Astrocyte of the cerebellum (primary cell): ENCODE data around the gene CPA4.
A peak's percentile ranks its signal among the peaks of the same experiment; 100 is the strongest.

Experiments
- DNase-seq: peaks from one replicate; pipeline ENCODE4 v3.0.0-alpha.2; 2011; ENCODE audit warnings: low read depth
- H3K4me3 ChIP-seq: 2 replicates; pipeline ENCODE4 v1.5.1; 2011; ENCODE audit warnings: mild to moderate bottlenecking, low read depth, low read length, moderate library complexity
- CTCF ChIP-seq: IDR thresholded peaks from 2 replicates; pipeline ENCODE4 v1.5.1; 2012; ENCODE audit warnings: low read length, low read depth, moderate library complexity, mild to moderate bottlenecking; ENCODE audit errors: missing control alignments
- in situ Hi-C: cut with HindIII; loops from 2 replicates; pipeline ENCODE4 v1.10.0; 2017; ENCODE audit warnings: low sequenced_read_pairs

CPA4 gene

GRCh38 chr7:130272381-130273080 is 20.4 kb upstream of the CPA4 start:
- TF ChIP-seq CTCF, result no peak
- in situ Hi-C loops, result no loop called here
- no peak for DNase-seq
- no peak overlapping the region for H3K4me3 ChIP-seq

- in situ Hi-C loops, result no loop called here
- peak overlapping the region; percentile 2 for H3K4me3 ChIP-seq
- no peak for DNase-seq
- TF ChIP-seq CTCF, result no peak
Measured at GRCh38 chr7:130273081-130273932, 19.7 kb upstream of the CPA4 start.

- TF ChIP-seq CTCF, result no peak
- no peak overlapping the region for H3K4me3 ChIP-seq
- no peak for DNase-seq
- in situ Hi-C loops, result no loop called here
Measured at GRCh38 chr7:130273933-130274255, 19.1 kb upstream of the CPA4 start.

GRCh38 chr7:130274296-130274695 is 18.7 kb upstream of the CPA4 start:
- no peak for DNase-seq
- no peak for TF ChIP-seq CTCF
- no peak overlapping the region for H3K4me3 ChIP-seq
- in situ Hi-C loops, result no loop called here

- in situ Hi-C loops, result no loop called here
- no peak overlapping the region for H3K4me3 ChIP-seq
- DNase-seq, result no peak
- TF ChIP-seq CTCF, result no peak
Measured at GRCh38 chr7:130274983-130275591, 17.9 kb upstream of the CPA4 start.

- peak; percentile 31 for DNase-seq
Measured at GRCh38 chr7:130275826-130276297, 17.1 kb upstream of the CPA4 start.

More at GRCh38 chr7:130275826-130276297, 17.1 kb upstream of the CPA4 start:
- in situ Hi-C loops, result no loop called here
- no peak for TF ChIP-seq CTCF
- H3K4me3 ChIP-seq, result no peak overlapping the region
